Measurements from ENCODE around the gene C3orf22. TPM values are rescaled to one million over a fixed set of nuclear protein-coding genes. Genes with fewer than 3 reads are reported as not detected.

Gene C3orf22
- total RNA-seq, 3 donors from 2014 or later, result not detected

GRCh38 chr3:126510308-126510910, 48.3 kb downstream of the C3orf22 start:
- ATAC-seq, result no peak
- H3K36me3 Mint-ChIP-seq (ENCODE audit: insufficient read depth), result no peaks in the 10 kb centered on the region
- H3K9me3 Mint-ChIP-seq, result no peaks in the 10 kb centered on the region
- no peaks in the 10 kb centered on the region for H3K4me1 Mint-ChIP-seq (ENCODE audit: low read depth)
- DNase-seq, result no peak
- peaks cover 2% of the 10 kb centered on the region for H3K27me3 Mint-ChIP-seq (ENCODE audit: low read depth)
- H3K4me3 Mint-ChIP-seq, result no peak overlapping the region

DNA sequence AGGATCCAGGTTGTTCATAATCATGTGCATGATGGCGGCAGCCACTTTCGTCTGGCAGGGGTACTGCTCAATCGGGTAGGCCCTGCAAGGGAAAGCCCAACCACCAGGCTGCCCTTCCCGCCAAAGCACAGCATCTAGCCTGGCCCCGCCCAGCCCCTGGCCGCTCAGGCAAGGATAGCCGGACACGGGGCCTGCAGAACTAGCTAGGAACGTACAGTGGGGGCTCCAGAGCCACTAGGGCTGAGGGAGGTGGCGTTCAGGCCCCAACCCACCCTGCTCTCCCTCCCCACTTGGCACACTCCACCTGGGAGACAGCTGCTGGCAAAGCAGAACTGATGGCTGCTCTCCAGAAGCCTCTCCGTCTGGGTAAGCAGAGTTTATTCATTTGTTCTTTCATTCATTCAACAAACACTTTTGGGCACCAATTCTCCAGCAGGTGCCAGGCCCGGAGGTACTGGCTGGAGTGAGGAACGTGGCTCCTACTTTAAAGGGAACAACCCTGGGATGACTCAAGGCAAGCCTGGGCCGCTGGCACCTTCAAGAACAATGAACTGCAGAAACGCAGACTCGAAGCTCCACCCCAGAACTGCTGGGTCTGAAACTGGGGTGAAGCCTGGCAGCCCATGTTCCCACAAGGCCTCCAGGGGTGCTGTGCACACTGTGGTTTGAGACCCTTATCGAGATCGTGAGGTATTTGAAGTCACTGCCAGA, 49.0 kb downstream of the C3orf22 start:
- H3K27me3 Mint-ChIP-seq (ENCODE audit: low read depth), result peaks cover 6% of the 10 kb centered on the region
- no peak overlapping the region for H3K4me3 Mint-ChIP-seq
- no peaks in the 10 kb centered on the region for H3K9me3 Mint-ChIP-seq
- no peaks in the 10 kb centered on the region for H3K4me1 Mint-ChIP-seq (ENCODE audit: low read depth)
- ATAC-seq, result no peak
- no peak for DNase-seq
- no peaks in the 10 kb centered on the region for H3K36me3 Mint-ChIP-seq (ENCODE audit: insufficient read depth)

GRCh38 chr3:126508564-126508964, 50.2 kb downstream of the C3orf22 start:
- H3K27me3 Mint-ChIP-seq (ENCODE audit: low read depth), result peaks cover 6% of the 10 kb centered on the region
- DNase-seq (no peak), ATAC-seq (no peak)
- H3K36me3 Mint-ChIP-seq (ENCODE audit: insufficient read depth), result no peaks in the 10 kb centered on the region
- H3K4me3 Mint-ChIP-seq, result no peak overlapping the region
- no peaks in the 10 kb centered on the region for H3K9me3 Mint-ChIP-seq
- no peaks in the 10 kb centered on the region for H3K4me1 Mint-ChIP-seq (ENCODE audit: low read depth)

DNA sequence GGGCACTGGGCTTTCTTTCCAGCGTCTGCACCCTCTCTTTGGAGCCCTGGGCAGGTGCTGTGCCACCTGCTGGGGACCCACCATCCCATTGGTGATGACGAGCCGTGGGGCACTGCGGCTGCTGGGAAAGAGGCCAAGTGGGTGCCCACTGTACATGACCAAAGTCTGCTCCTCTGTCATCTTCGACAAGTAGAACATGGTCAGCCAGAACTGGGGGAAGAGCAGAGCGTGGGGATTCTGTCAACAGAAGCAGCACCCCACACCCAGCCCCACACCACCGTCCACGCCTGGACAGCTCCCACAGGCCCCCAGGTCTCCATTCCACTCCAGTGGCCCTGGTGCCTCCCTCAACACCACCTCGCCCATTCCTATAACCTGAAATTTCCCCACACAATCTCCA, 50.8 kb downstream of the C3orf22 start:
- H3K9me3 Mint-ChIP-seq, result no peaks in the 10 kb centered on the region
- no peaks in the 10 kb centered on the region for H3K4me1 Mint-ChIP-seq (ENCODE audit: low read depth)
- DNase-seq (no peak), ATAC-seq (no peak)
- H3K27me3 Mint-ChIP-seq (ENCODE audit: low read depth), result peaks cover 6% of the 10 kb centered on the region
- H3K4me3 Mint-ChIP-seq, result no peak overlapping the region
- H3K36me3 Mint-ChIP-seq (ENCODE audit: insufficient read depth), result no peaks in the 10 kb centered on the region

- no peak for DNase-seq
- Mint-ChIP-seq H3K36me3 (ENCODE audit: insufficient read depth) (no peaks in the 10 kb centered on the region), H3K4me1 (ENCODE audit: low read depth) (no peaks in the 10 kb centered on the region), H3K4me3 (no peak overlapping the region), H3K9me3 (no peaks in the 10 kb centered on the region), H3K27me3 (ENCODE audit: low read depth) (peaks cover 6% of the 10 kb centered on the region)
- no peak for ATAC-seq
These were observed 55.0 kb downstream of the C3orf22 start for GRCh38 chr3:126503701-126504100.

DNA sequence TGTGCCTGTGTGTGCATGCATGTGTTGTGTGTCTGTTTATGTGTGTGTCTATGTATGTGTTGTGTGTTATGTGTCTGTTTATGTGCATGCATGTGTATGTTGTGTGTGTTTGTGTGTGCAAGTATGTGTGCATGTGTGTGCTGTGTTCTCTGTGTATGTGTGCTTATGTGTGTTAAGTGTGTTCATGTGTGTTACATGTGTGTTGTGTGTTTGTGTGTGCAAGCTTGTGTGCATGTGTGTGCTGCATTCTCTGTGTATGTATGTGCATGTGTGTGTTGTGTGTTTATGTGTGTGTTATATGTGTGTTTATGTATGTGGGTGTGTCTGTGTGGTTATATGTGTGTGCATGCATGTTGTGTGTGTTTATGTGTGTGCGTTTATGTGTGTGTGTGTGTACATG, 56.1 kb downstream of the C3orf22 start:
- ATAC-seq (no peak), DNase-seq (no peak)
- no peaks in the 10 kb centered on the region for H3K36me3 Mint-ChIP-seq (ENCODE audit: insufficient read depth)
- peaks cover 6% of the 10 kb centered on the region for H3K27me3 Mint-ChIP-seq (ENCODE audit: low read depth)
- H3K4me3 Mint-ChIP-seq, result no peak overlapping the region
- no peaks in the 10 kb centered on the region for H3K4me1 Mint-ChIP-seq (ENCODE audit: low read depth)
- H3K9me3 Mint-ChIP-seq, result no peaks in the 10 kb centered on the region

- Mint-ChIP-seq H3K9me3 (no peaks in the 10 kb centered on the region), H3K4me3 (no peak overlapping the region), H3K27me3 (ENCODE audit: low read depth) (peaks cover 6% of the 10 kb centered on the region), H3K36me3 (ENCODE audit: insufficient read depth) (no peaks in the 10 kb centered on the region), H3K4me1 (ENCODE audit: low read depth) (no peaks in the 10 kb centered on the region)
- no peak for DNase-seq
- no peak for ATAC-seq
These were observed 57.0 kb downstream of the C3orf22 start for GRCh38 chr3:126501736-126502135.

DNA sequence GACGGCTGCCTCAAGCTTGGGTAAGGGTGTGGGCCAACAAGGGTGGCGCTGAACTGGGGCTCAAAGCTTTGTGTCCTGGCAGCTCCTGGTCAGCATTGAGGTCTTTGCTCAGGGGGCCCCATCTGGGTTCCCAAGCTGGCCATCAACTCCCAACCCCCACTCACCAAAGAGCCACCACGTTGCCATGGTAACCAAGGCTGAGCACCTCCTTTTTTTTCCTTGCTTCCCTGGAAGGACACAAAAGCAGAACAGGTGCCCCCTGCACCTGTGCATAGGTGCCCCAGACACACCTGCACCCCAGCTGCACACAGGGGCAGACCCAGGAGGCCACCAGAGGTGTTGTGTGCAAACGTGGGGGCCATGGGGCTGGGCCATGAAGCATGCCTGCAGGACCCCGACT, 57.7 kb downstream of the C3orf22 start:
- H3K4me3 Mint-ChIP-seq, result no peak overlapping the region
- no peak for DNase-seq
- no peaks in the 10 kb centered on the region for H3K36me3 Mint-ChIP-seq (ENCODE audit: insufficient read depth)
- no peaks in the 10 kb centered on the region for H3K4me1 Mint-ChIP-seq (ENCODE audit: low read depth)
- no peak for ATAC-seq
- H3K27me3 Mint-ChIP-seq (ENCODE audit: low read depth), result peaks cover 4% of the 10 kb centered on the region
- no peaks in the 10 kb centered on the region for H3K9me3 Mint-ChIP-seq

DNA sequence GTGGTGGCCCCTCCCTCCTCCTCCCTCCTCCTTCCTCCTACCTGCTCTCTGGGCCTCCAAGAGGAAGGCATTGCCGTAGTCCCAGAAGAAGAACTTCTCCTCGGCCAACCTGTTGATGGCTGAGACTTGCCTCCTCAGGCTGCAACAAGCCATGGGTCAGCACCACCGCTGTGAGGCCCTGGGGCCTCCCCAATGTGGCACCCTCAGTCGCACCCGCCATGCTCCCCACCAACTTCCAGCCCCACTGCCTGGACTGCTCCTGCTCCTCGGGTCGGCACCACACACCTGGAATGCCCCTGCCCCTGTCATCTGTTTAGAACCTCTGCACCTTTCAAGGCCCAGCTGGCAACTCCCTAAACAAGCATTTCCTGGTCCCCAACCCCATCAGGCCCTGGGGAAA, 58.7 kb downstream of the C3orf22 start:
- H3K36me3 Mint-ChIP-seq (ENCODE audit: insufficient read depth), result no peaks in the 10 kb centered on the region
- no peaks in the 10 kb centered on the region for H3K9me3 Mint-ChIP-seq
- H3K27me3 Mint-ChIP-seq (ENCODE audit: low read depth), result peaks cover 2% of the 10 kb centered on the region
- H3K4me3 Mint-ChIP-seq, result no peak overlapping the region
- no peaks in the 10 kb centered on the region for H3K4me1 Mint-ChIP-seq (ENCODE audit: low read depth)
- DNase-seq (no peak), ATAC-seq (no peak)

Other genes with a start within 250 kb of the C3orf22 start
- under 1 TPM; 0.18 to 0.28 (median 0.22) TPM for gene KLF15, start 201.5 kb downstream of the C3orf22 start, total RNA-seq
- gene CFAP100, start 164.0 kb downstream of the C3orf22 start, total RNA-seq, result not detected
- gene ZXDC, start 83.0 kb downstream of the C3orf22 start, total RNA-seq, result 10 to 100 TPM; 24.4 to 25.6 (median 25.6) TPM
- not detected for gene UROC1, start 41.2 kb downstream of the C3orf22 start, total RNA-seq
- gene CHST13, start 34.8 kb downstream of the C3orf22 start, total RNA-seq, result not detected
- 1 to 10 TPM in 2 of 3 donors, under 1 TPM in 1; 0.76 to 2.3 (median 1.4) TPM for gene TXNRD3, start 96.2 kb upstream of the C3orf22 start, total RNA-seq
- 10 to 100 TPM; 17.9 to 23.6 (median 21.4) TPM for gene CHCHD6, start 145.3 kb upstream of the C3orf22 start, total RNA-seq